Gastroesophageal sphincter (tissue), 3 donors: ENCODE results near the gene PPM1G.

Source experiments
- POLR2A ChIP-seq, 2 donors: fragments of 450-650 bp; IDR thresholded peaks; one replicate each; pipeline ENCODE4 v1.6.1; 2017; ENCODE audit warnings: antibody characterized with exemption in 2 of 2, mild to moderate bottlenecking in 2 of 2, moderate library complexity in 1 of 2
- TF ChIP-seq, protein P1 (sequence below), 4 experiments: fragments of 200-600 bp in 2 of 4; fragments of 450-650 bp in 2 of 4; sonication (generic) in 1 of 4; IDR thresholded peaks; one replicate each; pipeline ENCODE4 v1.5.1; 2017 to 2019; ENCODE audit warnings: antibody characterized with exemption in 4 of 4, mild to moderate bottlenecking in 2 of 4, moderate library complexity in 2 of 4

DNA sequence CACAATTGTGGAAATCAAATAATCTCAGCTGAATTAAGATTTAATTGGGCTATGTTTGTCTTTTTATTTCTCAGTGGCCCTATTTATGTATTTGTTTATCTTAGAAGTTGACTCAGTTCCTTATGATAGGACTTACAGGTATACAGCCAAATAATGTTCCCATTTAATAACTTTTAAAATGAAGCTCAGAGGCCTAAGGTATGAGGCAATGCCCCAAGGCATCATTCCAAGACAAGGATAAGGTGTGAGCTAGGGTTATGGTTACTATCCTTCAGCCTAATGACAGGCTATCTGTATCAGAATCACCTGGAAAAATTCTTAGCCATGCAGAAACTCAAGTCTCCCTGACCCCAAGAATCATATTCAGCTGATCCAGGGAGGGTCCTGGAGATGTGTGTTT, 11.6 kb upstream of the PPM1G start:
- TF ChIP-seq, protein P1, sequence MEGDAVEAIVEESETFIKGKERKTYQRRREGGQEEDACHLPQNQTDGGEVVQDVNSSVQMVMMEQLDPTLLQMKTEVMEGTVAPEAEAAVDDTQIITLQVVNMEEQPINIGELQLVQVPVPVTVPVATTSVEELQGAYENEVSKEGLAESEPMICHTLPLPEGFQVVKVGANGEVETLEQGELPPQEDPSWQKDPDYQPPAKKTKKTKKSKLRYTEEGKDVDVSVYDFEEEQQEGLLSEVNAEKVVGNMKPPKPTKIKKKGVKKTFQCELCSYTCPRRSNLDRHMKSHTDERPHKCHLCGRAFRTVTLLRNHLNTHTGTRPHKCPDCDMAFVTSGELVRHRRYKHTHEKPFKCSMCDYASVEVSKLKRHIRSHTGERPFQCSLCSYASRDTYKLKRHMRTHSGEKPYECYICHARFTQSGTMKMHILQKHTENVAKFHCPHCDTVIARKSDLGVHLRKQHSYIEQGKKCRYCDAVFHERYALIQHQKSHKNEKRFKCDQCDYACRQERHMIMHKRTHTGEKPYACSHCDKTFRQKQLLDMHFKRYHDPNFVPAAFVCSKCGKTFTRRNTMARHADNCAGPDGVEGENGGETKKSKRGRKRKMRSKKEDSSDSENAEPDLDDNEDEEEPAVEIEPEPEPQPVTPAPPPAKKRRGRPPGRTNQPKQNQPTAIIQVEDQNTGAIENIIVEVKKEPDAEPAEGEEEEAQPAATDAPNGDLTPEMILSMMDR (IDR thresholded peaks at IDR 0.05) = no peak
- TF ChIP-seq POLR2A (IDR thresholded peaks at IDR 0.05) = no peak
